NOMO-1 (cell line): ENCODE results near the gene TULP3.
"Not testable (repeated sequence)": the region's sequence is repeated elsewhere in the genome, so short reads cannot be mapped to it uniquely, and the experiment has no call there.

ENCODE experiments used
- DNase-seq, 2 experiments: peaks; one replicate each; lab custom pipeline; 2025; ENCODE audit not compliant: unreplicated experiment in 2 of 2; lab: John Stamatoyannopoulos, UW

Gene TULP3

GRCh38 chr12:2890388-2891239 is at the start of gene TULP3:
TSS of gene TULP3 (plus strand) at chr12:2890891. CDS start at chr12:2890948, 57 bp downstream.
- peak; percentile 95 to 97 for DNase-seq

- no peak for DNase-seq
These were observed 49.5 kb upstream of the TULP3 start for GRCh38 chr12:2841056-2841650.

DNA sequence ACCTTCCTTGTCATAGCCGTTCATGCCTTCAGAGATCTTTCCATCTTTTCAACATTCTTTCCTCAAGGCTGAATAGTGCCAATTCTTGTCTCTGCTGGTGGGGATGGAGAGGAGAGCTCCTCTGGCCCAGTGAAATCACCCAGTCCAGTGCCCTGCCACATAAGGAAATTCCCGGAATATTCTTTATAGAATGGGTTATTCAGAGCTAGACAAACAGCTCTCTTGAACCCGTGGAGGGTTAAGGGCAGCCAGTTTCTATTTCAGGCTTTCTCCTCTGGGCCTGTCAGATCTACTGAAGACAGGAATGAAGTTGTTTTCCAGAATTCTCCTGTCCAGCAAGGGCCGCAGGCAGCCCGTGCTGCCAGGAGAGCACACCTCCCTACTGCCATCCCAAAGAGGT is 47.7 kb upstream of the TULP3 start:
- no peak for DNase-seq

- DNase-seq: no peak
These were observed 45.9 kb upstream of the TULP3 start for GRCh38 chr12:2844786-2845185.

- no peak for DNase-seq
These were observed 45.4 kb upstream of the TULP3 start for GRCh38 chr12:2845280-2845679.

GRCh38 chr12:2851931-2852330 is 38.8 kb upstream of the TULP3 start:
- DNase-seq: no peak

- DNase-seq: no peak
These were observed 37.1 kb upstream of the TULP3 start for GRCh38 chr12:2853626-2854025.

DNA sequence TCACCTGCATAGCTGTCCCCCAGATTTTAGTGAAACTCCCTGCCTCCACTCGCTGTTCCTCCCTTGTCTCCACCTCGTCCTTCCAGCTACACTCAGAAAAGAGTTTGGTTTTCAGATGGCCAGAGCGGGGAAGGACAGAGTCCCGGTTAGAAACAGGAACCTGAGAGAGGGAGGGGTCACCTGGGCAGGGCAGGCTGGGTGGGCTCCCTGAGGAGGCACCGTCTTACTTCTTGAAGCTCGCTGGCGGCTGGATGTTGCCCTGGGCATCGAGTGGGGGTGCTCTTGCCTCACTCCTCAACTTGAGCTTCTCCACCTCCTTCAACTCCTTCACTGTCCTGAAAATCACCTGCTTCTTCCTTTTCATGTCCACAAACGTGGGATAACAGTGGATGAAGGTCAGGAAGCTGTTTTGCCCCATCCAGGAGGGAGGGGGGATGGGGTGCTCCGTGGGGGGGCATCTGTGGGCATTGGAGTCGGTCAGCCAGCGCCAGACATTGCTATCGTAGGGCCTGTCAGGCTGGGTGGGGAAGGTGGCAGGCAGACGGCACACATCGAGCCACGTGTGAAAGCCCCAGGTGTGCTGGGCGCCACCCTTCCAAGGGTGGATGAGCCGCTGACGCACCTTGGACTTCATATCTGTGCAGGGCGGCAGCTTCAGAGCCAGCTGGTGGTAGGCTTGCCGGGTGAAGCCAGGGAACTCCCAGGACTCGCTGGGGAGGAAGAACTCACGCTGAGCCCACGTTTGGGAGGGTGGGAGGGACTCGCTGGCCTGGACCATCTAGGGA is 35.8 kb upstream of the TULP3 start:
- DNase-seq: no peak

- DNase-seq: no peak
These were observed 35.1 kb upstream of the TULP3 start for GRCh38 chr12:2855546-2855945.

- DNase-seq: no peak
These were observed 34.6 kb upstream of the TULP3 start for GRCh38 chr12:2856051-2856450.

DNA sequence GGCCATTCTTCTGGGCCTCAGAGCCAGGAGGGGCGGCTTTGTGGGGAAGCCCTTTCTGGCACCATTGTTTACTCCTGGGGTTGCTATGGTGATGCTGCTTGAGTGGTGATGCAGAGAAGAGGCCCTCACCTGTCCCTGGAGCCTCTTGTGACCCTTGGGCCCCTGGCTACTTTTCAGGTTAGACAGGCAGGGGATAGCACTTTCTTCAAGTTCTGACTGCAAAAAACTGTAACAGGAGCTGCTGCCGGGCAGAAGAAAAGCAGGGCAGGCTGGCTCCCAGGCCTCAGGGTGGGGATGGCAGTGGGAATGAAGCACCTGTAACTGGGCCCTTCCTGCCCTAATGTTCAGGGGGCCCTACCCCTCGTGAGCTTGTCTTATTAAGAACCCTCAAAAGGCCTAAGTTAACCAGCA is 33.7 kb upstream of the TULP3 start, which contains the start of gene TEX52:
Gene TEX52 (minus strand): TSS at position 19 of the 411 bp plus-strand sequence. CDS start 13 bp downstream, at position 6.
- no peak for DNase-seq

- no peak for DNase-seq
These were observed 33.1 kb upstream of the TULP3 start for GRCh38 chr12:2857576-2857975.

GRCh38 chr12:2858334-2858733 is 32.4 kb upstream of the TULP3 start:
- DNase-seq: no peak

- DNase-seq: no peak
These were observed 31.7 kb upstream of the TULP3 start for GRCh38 chr12:2858944-2859421.

DNA sequence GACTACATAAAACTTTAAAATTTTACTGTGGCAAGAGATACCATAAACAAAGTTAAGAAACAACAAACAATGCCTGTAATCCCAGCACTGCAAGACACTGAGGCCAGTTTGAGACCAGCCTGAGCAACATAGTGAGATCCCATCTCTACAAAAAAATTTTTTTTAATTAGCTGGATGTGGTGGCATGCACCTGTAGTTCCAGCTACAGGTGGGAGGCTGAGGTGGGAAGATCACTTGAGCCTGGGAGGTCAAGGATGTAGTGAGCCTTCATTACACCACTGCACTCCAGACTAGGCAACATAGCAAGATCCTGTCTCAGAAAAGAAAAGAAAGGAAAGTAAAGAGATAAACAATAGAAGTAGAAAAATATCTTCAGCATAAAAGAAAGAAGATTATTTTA is 30.5 kb upstream of the TULP3 start:
- no peak for DNase-seq

DNA sequence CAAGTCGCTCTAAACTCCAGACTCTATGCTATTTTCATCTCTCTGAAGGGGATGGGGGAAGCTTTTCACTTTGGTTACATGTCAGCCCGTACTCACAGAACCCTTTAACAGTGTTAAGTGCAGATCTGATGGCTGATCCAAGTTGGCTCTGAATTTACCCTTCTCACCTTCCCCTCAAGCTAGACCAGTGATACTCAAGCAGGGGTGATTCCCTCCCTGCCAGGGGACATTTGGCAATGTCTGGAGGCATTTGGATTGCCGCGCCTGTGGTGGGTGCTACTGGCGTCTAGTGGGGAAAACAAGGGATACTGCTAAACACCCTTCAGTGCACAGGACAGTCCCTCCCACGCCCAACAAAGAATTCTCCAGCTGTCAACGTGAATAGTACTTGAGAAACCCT is 27.8 kb upstream of the TULP3 start:
- no peak for DNase-seq

DNA sequence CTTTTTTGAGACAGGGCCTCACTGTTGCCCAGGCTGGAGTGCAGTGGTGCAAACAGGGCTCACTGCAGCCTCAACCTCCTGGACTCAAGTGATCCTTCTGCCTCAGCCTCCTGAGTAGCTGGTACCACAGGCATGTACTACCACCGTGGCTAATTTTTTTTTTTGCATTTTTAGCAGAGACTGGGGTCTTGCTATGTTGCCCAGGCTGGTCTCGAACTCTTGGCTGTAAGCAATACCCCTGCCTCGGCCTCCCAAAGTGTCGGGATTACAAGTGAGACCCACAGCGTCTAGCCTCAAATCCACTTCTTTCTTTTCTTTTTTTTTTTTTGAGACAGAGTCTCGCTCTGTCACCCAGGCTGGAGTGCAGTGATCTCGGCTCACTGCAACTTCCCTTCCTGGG is 27.3 kb upstream of the TULP3 start:
- DNase-seq: not testable (repeated sequence)

DNA sequence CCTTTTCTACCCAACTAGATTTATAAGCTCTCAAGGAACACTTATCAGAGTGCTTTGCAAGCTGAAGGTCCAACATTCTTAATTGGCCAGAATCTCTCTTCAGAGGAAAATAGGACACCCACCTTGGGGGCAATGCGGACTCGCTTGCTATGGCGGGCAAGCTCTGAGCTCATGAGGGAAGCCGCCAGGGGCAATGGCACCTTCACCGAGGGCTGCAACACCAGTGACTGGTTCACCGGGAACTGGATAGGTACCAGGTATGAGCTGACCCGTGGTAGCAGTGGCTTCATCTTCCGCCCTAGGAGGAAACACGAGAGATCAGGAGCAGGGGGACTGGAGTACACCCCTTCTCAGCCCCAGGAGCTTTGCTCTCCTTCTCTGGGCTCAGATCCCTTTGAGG is 26.5 kb upstream of the TULP3 start:
- DNase-seq: no peak

DNA sequence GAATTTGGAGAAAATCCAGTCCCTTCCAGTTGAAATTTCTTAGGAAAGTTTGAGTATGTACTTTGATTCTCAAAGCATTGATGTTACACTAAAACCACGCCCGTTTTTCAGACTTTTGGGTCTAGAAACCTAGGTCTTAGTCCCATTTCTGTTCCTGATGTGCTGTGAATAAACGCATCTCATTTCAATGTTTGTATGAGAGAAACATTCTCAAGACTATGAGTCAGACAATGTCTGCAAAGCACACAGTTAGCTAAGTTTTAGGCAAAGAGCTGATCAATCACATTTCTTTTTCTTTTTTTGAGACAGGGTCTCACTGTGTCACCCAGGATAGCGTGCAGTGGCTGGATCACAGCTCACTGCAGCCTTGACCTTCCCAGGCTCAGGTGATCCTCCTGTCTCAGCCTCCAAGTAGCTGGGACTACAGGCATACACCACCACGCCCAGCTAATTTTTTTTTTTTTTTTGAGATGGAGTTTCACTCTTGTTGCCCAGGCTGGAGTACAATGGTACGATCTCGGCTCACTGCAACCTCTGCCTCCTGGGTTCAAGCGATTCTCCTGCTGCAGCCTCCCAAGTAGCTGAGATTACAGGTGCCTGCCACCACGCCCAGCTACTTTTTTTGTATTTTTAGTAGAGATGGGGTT is 21.6 kb upstream of the TULP3 start:
- not testable (repeated sequence) for DNase-seq

DNA sequence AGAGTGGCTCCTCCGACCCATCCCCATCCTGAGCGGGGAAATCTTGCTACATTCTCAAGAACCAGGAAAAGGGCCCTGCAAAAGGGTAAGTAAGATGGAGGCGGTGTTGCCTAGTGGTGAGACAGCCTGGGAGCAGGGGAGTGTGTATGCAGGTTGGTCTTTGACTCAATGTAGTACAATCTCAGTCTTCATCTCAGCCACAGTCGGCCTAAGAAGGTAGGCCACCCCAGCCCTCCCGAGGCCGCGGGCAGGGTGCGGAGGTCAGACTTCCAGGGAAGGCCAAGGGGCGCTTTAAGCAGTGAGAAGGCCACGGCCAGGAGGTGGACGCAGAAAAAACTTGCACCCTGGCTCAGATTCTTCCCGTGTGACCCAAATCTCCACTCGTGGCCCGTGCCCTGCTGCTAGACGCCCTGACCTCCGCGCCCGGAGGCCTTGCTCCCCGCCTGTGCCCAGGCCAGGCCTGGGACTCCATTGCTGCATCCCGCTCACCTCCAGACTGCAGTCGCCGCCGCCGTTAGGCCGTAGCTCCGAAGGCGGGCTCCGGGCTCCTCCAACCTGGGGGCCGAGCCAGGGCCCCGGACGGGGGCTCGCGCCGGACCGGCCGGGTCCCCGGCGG is 14.2 kb upstream of the TULP3 start:
- peak; percentile 9 to 49 for DNase-seq
